ENCODE results near the gene DSCAML1. TPM values are rescaled to one million over a fixed set of nuclear protein-coding genes. Genes with fewer than 3 reads are reported as not detected.

DSCAML1 gene
- total and polyA plus RNA-seq, 2 of the 8 experiments (the other 6 are each of a cell fraction or from before 2014, with no cell fraction given) = 0.19 to 0.24 TPM

- H2BK5ac ChIP-seq (ENCODE audit: low read depth, low read length) = no peak overlapping the region
- H3K14ac ChIP-seq (ENCODE audit: insufficient read length) = no peak overlapping the region
- FAIRE-seq = no peak
These were observed 35.0 kb downstream of the DSCAML1 start for GRCh38 chr11:117761993-117762392.

More at GRCh38 chr11:117761993-117762392, 35.0 kb downstream of the DSCAML1 start:
- Histone ChIP-seq H3K27me3 (replicated peaks in 1 of 4; ENCODE audit: control insufficient read depth in 3 of 4, extremely low read depth in 1 of 4, insufficient read depth in 3 of 4, low read length in 3 of 4) (no peaks in the 10 kb centered on the region), H4K91ac (replicated peaks; ENCODE audit: insufficient read length, low read length) (no peak overlapping the region), H3K27ac (ENCODE audit: low read depth, low read length) (no peak overlapping the region), H2AK5ac (ENCODE audit: low read depth, low read length) (no peak overlapping the region), H4K5ac (ENCODE audit: insufficient read length, low read depth, low read length) (no peak overlapping the region), H3K4me3 (ENCODE audit: extremely low read depth in 1 of 4, insufficient read depth in 2 of 4, low read depth in 3 of 4, low read length in 4 of 4) (no peak overlapping the region), H3K18ac (ENCODE audit: extremely low read depth, low read length) (no peak overlapping the region), H3K79me2 (ENCODE audit: control insufficient read depth in 1 of 2, insufficient read depth in 2 of 2, low read length in 2 of 2) (no peaks in the 10 kb centered on the region), H2BK12ac (ENCODE audit: low read depth, low read length) (no peak overlapping the region), H3K79me1 (ENCODE audit: low read depth, low read length) (no peaks in the 10 kb centered on the region), H3K56ac (replicated peaks; ENCODE audit: insufficient read length, low read depth, low read length) (no peak overlapping the region), H2AFZ (ENCODE audit: low read length) (no peak overlapping the region), H3K9ac (replicated peaks in 1 of 4; ENCODE audit: extremely low read depth in 1 of 4, low read depth in 3 of 4, low read length in 3 of 4) (no peak overlapping the region), H4K20me1 (replicated peaks in 1 of 2; ENCODE audit: control insufficient read depth in 1 of 2, insufficient read depth in 2 of 2, low read length in 2 of 2) (no peaks in the 10 kb centered on the region), H2BK15ac (ENCODE audit: low read length) (no peak overlapping the region), H3K4ac (replicated peaks; ENCODE audit: insufficient read length, low read depth, low read length) (no peak overlapping the region), H2BK120ac (replicated peaks; ENCODE audit: low read depth, low read length) (no peak overlapping the region), H3K4me2 (ENCODE audit: insufficient read depth in 1 of 2, low read depth in 2 of 2, low read length in 2 of 2) (no peak overlapping the region), H3K4me1 (replicated peaks in 1 of 4; ENCODE audit: control insufficient read depth in 3 of 4, insufficient read depth in 4 of 4, low read length in 3 of 4) (peaks cover 0 to 14% (median 7%) of the 10 kb centered on the region in 4 experiments; a peak in 5 of 7 replicates), H4K8ac (ENCODE audit: extremely low read depth, insufficient read depth, low read length) (no peak overlapping the region), H3K36me3 (ENCODE audit: control insufficient read depth in 2 of 4, insufficient read depth in 4 of 4, low read length in 3 of 4) (no peaks in the 10 kb centered on the region), H3K23ac (ENCODE audit: insufficient read length) (no peak overlapping the region), H2BK20ac (ENCODE audit: low read length) (no peak overlapping the region), H3K9me3 (ENCODE audit: insufficient read depth in 2 of 2, low read depth in 1 of 2, low read length in 1 of 2) (no peaks in the 10 kb centered on the region), H3K23me2 (ENCODE audit: low read depth, low read length) (no peaks in the 10 kb centered on the region)
- WGBS, 2 experiments (ENCODE audit: extremely low coverage in 1 of 2, insufficient coverage in 1 of 2, insufficient read length in 1 of 2, insufficient replicate concordance in 2 of 2, low coverage in 1 of 2, low lambda C conversion rate in 2 of 2, missing lambda C conversion rate in 1 of 2) = 81% methylated on average over 7 of the region's 7 CpGs; no CpG with 5 or more reads in 1 of the 2 experiments
- no peak for DNase-seq (ENCODE audit: low read depth in 1 of 2, low spot score in 2 of 2)
- no peak for TF ChIP-seq SAP30 (IDR thresholded peaks at IDR 0.05; ENCODE audit: insufficient read depth, insufficient replicate concordance, low read length)
- TF ChIP-seq RAD21 (IDR thresholded peaks at IDR 0.05 in 1 of 2, conservative IDR thresholded peaks at IDR 0.05 in 1 of 2; ENCODE audit: low read depth in 2 of 2, low read length in 2 of 2) = no peak
- no peak for TF ChIP-seq BACH1 (IDR thresholded peaks at IDR 0.05; ENCODE audit: low read length)
- no peak for TF ChIP-seq RXRA (IDR thresholded peaks at IDR 0.05; ENCODE audit: insufficient read depth, low read depth, low read length)
- no peak for TF ChIP-seq NANOG (IDR thresholded peaks at IDR 0.05; ENCODE audit: insufficient read depth, low read depth, low read length, poor library complexity, severe bottlenecking)
- no peak for TF ChIP-seq SUZ12 (IDR thresholded peaks at IDR 0.05; ENCODE audit: low read length)
- TF ChIP-seq CEBPB (IDR thresholded peaks at IDR 0.05; ENCODE audit: low read depth, low read length) = no peak
- TF ChIP-seq POU5F1 (IDR thresholded peaks at IDR 0.05; ENCODE audit: low read depth, low read length) = no peak
- no peak for TF ChIP-seq RNF2 (IDR thresholded peaks at IDR 0.05; ENCODE audit: borderline replicate concordance, low read depth, low read length, missing control alignments, poor library complexity, severe bottlenecking)
- no peak for TF ChIP-seq GTF2F1 (IDR thresholded peaks at IDR 0.05; ENCODE audit: borderline replicate concordance, low read depth, low read length)
- ChIA-PET POLR2A (ENCODE audit: partially characterized antibody) (no interaction called here), CTCF (ENCODE audit: partially characterized antibody) (no interaction called here)

Measured in H1 (cell line).